ENCODE measurements around the gene DCDC2C.

DNA sequence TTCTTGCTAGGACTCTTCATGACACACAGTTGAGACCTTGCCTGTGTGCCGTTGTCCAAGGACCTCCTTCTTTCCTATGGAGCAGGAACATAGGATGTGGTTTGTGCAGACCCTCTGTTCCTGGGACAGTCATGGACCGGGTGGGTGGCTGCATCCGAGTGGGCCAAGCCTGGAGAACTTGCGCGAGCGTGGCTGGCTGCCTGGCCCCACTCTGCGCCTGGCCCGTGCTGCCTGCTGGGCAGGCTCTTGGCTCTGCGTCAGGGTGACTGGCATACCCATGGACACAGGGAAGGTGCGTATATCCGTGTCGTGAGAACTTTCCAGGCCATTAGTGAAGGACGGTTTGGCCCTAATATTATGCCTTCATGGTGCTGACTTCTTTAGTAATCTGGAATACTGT lies 68.2 kb downstream of the DCDC2C start:
- TF ChIP-seq EZH2phosphoT487 (IDR thresholded peaks at IDR 0.05; ENCODE audit: insufficient read depth, low read depth) (no peak), EZH2 (IDR thresholded peaks at IDR 0.05; ENCODE audit: insufficient read depth, poor library complexity, severe bottlenecking) (no peak)
